ENCODE results near the gene NLK.
"Not testable (repeated sequence)": the region's sequence is repeated elsewhere in the genome, so short reads cannot be mapped to it uniquely, and the experiment has no call there.

Gene NLK

DNA sequence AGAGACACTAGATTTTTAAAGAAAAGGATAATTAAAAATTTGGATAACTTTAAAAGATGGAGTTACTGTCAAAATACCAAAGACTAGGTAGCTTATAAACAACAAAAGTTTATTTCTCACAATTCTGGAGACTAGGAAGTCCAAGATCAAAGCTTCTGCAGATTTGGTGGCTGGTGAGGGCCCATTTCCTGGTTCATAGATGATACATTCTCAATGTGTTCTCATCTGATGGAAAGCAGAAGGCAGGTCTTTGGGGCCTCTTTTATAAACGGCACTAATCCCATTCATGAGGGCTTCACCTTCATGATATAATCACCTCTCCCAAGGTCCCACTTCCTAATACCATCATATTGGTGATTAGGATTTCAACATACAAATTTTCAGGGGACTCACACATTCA is 33.7 kb downstream of the NLK start:
- DNase-seq = no peak

DNA sequence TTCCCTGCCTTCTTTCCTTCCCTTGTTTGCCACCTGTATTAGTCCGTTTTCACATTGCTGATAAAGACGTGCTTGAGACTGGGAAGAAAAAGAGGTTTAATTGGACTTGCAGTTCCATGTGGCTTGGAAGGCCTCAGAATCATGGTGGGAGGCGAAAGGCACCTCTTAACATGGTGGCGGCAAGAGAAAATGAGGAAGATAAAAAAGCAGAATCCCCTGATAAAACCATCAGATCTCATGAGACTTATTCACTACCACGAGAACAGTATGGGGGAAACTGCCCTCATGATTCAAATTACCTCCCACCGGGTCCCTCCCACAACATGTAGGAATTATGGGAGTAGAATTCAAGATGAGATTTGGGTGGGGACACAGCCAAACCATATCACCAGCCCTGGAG is 34.7 kb downstream of the NLK start:
- not testable (repeated sequence) for DNase-seq

DNA sequence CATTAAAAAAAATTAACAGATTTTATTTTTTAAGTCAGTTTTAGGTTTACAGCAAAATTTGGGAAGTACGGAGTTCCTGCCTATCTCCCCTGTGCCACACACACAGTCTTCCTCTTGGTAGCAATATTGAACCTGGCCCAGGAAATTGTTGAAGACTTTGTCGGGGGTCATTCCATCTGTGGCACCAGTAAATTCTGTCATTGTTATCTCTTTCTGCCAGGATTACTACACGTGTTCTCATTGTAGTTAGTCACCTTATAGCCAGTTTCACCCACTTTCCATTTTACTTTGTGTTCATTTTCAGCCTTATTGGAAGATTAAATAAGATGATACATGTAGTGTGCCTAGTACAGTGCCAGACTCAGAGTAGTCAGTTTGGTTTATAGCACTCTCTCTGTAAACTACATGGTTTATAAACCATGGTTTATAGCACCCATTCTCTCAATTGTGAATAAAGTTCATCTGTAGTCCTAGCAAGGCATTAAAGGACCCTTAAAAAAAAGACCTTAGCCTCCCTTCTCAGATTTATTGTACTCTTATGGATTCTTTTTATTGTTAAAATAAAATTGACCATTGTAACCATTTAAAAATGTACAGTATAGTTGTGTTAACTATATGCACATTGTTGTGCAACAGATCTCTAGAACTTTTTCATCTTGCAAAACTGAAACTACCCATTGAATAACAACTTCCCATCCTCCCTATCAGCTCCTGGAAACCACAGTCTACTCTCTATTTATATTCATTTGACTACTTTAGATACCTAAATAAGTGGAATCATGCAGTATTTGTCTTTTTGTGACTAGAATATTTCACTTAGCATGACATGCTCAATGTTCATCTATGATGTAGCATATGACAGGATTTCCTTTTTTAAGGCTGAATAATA is 36.1 kb downstream of the NLK start:
- DNase-seq = peak; percentile 6

DNA sequence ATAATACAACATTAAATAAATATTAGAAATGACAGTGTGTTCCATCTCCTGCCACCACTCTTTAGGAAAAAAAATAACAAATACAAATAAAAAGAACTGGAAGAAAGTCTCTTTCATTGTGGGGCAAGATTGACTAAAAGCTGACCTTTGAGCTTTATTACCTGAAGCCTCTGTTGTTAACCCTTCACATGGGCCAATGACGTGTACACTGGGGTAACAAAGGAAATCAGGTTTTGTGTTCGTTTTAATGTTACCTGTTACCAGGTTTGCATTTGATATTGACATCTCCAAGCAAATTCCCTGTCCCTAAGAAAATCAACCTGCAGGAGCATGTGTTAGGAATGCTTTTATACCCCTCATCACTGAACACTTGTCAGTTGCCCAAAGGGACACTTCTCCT is 39.0 kb downstream of the NLK start:
- no peak for DNase-seq

DNA sequence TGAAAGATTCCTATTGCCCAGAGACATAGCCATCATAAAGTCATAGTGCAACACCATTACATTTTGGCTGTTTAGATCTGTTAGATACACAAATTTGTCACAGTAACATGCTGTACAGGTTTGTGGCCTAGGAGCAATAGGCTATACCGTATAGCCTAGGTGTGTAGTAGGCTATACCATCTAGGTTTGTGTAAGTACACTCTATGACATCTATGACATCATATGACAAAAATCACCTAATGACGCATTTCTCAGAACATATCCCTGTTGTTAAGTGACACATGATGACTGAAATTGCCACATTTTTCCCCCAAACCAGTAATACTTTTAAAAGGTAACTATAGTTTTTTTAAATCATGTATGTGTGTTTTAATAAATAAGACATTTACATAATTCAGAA is 43.3 kb downstream of the NLK start:
- DNase-seq = no peak

DNA sequence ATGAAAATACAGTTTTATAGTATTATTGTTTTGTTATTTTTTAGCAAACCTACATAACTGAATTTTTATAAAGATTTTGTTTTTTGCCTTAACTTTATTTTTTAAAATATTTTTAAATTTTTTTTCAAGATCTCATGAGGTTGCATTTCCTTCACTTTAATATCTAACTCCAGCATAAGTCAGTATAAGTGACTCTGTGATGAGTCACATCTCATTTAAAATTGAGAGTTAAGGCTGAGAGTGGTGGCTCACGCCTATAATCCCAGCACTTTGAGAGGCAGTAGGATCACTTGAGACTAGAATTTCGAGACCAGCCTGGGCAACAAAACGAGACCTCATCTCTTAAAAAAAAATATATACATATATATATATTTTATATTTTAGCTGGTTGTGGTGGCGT is 44.0 kb downstream of the NLK start:
- no peak for DNase-seq

DNA sequence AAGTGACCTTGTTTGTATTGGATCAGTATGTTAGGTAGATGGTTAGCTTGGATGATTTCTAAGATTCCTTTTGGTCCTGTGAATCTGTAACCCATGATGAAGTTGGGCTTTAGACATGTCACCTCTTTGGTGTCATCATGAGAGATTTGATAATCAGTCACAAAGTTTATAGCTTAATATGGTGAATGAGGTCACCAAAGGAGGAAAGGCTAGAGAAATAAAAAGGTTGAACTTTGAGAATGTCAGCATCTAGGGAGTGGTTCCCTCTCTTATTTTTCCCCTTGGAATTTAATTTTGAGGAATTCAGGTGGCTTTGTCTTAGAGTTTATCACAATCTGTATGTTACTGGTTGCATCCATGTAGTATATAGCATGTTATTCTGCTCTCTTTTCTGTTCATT is 45.3 kb downstream of the NLK start:
- DNase-seq = no peak

DNA sequence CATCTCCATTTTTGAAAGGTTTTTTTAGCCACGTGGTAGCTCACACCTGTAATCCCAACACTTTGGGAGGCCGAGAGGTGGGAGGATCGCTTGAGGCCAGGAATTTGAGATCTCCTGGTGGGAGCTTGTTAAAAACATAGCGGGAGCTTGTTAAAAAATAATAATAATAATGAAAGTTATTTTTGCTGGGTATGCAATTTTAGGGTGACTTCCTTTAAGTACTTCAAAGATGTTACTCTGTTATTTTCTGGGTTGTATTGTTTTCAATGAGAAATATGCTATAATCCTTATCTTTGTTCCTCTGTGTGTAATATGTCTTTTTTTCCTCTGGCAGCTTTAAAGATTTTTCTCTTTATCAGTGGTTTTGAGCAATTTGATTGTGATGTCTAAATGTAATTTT is 48.1 kb downstream of the NLK start:
- no peak for DNase-seq

DNA sequence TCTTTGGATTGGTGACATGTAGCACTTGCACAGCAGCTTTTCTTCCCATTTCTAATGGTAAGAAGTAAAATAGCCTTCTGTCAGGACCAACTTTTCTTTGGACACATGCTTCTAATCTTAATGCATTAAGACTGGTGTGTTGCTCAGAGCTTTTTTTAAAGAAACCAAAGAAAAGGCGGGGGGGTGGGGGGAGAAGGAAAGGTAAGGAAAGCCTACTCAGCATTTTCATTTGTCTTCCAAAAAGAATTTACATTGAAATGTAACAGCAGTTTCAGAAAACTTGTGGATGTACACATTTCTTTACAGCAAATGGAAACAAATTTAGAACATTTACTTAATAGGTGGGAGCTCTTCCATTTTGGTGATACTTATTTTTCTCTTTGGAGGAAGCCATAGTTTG is 49.6 kb downstream of the NLK start:
- DNase-seq = no peak

DNA sequence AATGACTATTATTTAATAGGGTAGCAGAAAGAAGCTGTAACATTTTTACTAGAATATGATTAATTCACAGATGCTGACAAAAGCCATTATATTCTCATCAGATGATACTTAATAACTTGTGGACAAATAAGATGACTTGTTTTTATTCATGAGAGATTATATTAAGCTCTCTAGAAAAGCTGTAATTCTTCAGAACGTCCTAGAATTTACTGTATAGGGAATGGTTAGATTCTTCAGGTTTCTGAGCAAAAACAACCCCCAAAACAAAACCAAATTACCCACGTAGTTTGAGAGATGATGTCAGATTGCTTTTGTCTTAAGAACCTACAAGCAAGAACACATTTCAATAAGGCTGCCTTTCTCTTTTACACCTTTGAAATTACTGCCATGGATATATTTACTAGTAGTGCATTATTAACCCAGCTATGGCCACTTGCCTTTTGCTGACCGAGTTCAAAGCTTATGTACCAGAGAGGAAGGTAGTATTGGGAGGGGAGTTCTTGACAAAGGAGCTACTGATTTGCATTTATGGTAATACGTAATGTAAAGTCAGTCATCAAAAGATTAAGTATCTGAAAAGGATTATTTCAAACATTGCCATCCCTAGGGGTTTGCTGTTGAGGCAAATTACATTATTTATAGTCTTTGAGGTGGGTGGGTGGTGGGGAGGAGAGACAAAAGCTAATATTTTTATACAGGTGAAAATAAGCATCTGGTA is 51.7 kb downstream of the NLK start:
- DNase-seq = no peak

DNA sequence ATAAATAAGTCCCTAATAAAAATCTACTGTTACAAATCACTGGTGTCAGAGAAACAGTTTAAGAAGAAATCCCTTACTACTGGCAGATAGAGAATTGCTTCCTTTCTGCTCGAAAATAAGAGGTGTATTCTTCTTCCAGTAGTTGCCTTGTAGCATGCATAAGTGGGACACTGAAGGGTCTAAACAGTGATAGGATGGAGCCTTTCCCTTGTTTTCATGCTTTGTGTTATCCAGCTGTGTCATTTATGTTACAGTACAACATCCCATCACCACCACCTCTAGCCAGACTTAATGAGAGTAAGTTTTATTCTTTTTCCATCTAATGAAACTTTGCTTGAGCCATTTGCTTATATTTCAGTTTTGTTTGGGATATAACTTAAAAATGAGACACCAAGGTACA is 54.3 kb downstream of the NLK start:
- DNase-seq = no peak

DNA sequence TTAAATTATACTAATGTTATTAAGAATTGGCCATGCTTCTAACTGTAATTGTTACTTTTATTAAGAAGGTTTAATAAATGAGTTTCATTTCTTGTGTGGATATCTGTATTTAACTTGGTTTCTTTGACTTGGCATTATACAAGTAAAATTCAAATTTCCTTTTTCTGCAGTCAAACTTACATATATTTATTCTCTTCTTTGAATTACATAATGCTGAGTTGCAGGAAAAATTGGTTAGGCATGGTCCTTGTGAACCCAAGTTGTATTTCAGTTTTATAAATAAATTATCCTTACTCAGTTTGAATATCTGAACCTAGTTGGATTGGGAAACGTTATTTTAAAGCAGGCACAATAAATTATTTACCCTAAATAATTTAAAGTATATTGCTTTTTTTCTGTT is 54.8 kb downstream of the NLK start:
- DNase-seq = no peak

DNA sequence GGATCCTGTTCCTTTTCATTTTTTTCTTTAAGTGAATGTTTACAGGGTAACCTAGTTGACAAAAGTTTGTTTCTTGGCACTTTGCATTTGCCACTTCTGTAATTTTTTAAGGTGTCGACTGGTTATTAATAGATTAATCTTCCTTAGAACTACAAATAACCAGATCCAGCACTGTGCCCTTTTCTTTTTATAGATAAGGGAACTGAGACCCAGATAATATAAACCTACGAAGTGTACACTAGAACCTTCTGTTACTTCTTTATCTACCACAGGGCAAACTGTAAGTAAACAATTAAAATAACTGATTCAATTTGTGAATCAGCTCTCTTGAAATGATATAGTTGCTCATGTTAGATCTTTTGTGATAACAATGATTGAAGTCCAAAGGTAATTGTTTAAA is 55.4 kb downstream of the NLK start:
- no peak for DNase-seq

DNA sequence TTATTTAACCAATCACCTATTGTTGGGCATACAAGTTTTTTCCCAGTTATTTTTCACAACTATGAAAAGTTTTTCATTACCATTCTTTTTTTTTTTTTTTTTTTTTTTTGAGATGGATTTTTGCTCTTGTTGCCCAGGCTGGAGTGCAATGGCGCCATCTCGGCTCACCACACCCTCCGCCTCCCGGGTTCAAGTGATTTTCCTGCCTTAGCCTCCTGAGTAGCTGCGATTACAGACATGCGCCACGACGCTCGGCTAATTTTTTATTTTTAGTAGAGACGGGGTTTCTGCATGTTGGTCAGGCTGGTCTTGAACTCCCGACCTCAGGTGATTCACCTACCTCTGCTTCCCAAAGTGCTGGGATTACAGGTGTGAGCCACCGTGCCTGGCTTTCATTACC is 56.1 kb downstream of the NLK start:
- not testable (repeated sequence) for DNase-seq

DNA sequence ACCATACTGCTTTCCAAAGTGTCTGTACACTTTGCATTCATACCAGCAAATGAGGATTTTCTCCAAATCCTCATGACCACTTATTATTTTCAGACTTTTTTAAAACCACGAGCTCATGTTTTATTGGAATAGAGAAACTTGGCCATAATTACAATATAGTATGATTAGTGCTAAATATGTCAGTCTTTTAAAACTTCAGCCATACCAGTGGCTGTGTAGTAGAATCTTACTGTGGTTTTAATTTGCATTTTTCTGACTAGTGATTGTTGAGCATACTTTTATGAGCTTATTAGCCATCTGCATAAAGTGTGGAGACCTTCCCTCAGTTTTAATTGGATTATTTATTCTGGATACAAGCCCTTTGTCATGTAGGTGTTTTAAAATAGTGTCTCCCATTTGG is 57.8 kb downstream of the NLK start:
- DNase-seq = no peak

DNA sequence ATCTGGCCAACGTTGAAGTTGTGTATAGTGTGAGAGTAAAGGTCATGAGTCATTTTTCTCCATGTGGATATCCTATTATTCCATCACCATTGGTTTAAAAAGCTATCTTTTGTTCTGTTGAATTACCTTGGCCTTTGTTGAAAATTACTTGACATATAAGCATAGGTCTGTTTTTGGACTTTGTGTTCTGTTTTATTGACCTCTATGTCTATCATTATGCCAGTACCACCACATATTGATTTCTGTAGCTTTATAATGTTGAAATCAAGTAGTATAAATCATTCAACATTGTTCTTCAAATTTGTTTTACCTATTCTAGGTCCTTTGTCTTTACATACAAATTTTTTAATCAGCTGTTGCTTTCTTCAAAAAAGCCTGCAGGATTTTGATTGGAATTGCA is 58.5 kb downstream of the NLK start:
- DNase-seq = no peak

DNA sequence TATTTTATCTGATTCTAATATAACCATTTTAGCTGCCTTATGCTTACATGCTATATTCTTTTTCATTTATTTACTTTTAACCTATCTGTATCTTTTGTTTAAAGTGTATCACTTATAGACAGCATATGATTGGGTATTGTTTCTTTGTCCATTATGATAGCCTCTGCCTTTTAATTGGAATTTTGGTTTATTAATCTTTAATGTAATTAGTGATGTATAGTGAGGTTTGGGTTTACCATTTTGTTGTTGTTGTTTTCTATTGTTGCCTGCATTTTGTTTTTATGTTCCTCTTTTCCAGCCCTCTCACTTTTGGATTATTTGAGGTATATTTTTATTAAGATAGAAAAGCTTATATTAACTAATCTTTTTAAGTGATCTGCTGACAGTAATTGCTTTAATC is 59.4 kb downstream of the NLK start:
- DNase-seq = no peak

DNA sequence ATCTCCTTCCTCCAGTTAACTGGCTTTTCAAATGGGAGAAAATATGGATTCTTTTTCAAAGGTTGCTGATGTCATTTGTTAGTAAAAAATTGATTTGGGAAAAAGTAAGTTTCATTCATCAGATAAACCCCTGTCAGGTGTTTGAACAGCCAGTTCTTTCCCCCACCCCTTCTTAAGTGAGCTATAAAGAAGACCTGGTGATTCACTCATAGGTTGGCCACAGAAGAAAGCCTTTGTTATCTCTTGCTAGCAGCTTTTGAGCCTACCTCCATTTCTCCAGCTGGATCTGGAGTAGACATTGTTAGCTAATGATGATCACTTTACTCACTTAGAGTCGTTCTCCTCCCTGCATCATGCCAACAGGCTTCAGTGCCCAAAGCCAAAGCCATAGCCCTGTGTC is 63.0 kb downstream of the NLK start:
- no peak for DNase-seq

DNA sequence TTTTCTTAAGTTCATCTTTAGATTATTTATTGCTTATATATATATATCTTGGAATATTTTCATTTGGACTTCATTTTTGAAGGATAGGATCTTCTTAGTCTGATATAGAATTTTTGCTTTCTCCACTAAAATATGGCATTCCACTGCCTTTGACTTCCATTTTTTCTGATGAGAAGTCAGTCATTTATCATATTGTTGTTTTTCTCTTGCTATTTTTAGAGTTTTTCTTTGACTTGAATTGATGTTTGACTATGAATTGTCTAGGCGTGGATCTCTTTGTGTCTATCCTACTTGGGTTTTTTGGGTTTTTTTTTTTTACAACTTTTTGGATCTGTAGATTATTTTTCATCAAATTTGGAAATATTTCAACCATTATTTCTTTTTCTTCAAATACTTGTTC is 67.7 kb downstream of the NLK start:
- no peak for DNase-seq

DNA sequence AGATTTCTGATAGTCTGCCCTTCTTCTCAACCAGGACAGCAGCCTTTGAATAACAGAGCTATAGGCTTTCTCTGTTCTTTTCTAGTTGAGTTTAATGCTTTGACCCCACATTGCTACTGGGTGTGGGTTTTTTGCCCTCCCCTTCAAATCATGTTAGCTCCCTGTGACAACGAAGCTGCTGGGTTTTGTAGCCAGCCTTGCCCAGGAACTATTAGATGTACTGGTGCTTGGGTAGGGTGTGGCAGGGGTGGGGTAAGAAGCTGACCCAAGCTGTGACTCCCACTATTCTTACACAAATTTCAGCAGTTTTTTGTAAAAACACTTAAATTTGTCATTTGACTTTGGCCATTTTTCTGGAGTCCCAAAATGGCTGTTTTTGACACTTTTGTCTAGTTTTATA is 69.7 kb downstream of the NLK start:
- DNase-seq = no peak

DNA sequence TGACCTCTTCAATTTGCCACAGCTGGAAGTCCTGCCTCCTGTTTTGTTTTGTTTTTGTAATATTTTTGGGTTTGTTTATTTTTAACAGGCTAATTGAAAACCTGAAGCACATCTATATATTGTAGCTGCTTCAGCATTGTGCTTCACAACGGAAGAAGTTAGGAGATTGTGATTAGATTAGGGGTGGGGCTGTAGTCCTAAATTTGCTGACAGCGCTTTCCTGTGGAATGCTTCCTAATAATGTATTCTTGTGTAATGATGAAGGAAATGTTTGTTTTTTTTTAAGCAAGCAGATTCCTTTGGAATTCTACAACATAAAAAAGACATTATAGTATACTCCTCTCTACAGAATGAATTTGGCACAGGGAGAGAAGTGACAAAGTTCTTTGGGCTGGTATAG is 70.1 kb downstream of the NLK start:
- no peak for DNase-seq

DNA sequence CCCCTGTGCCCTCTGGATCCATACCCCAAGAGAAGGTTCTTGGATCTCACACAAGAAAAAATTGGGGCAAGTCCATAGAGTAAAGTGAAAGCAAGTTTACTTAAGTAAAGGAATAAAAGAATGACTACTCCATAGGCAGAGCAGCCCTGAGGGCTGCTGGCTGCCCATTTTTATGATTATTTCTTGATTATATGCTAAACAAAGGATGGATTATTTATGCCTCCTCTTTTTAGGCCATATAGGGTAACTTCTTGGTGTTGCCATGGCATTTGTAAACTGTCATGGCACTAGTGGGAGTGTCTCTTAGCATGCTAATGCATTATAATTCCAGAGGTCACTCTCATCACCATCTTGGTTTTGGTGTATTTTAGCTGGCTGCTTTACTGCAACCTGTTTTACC is 70.8 kb downstream of the NLK start:
- no peak for DNase-seq

DNA sequence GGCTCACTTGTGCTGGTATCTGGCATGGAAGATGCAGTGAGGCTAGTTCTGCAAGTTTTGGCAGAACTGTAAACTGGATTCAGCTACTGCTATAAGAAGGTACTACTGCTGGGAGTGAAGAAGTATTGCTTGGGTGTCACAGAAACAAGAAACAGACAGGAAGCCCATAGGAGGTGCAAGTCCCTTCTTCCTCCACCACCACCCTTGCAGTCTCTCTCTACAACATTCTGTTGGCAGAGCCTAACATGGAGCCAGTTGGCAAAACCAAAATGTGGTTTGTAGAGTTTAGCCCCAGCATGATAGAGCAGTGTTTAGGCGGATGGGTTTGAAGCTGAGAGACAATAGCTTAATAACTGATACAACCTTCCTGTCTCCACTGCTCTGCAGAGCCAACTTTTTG is 72.6 kb downstream of the NLK start:
- DNase-seq = no peak

DNA sequence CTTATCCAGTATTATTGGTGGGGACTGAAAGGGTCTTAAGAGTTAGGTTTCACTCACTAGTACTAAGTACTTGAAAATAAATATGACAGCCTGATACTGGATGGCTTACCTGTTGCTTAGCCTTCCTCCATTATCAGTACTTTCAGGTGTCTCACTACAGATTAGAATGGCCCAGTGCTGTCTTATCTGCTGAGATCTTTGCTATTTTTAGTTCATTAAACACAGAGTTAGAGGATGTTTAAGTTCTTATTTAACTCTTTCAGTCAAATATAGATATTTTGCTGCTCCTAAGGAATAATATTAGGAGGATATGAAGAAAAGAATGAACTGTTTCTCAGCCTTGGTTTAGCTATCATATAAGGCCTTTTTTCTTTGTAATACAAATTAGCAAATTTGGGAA is 74.8 kb downstream of the NLK start:
- DNase-seq = no peak

DNA sequence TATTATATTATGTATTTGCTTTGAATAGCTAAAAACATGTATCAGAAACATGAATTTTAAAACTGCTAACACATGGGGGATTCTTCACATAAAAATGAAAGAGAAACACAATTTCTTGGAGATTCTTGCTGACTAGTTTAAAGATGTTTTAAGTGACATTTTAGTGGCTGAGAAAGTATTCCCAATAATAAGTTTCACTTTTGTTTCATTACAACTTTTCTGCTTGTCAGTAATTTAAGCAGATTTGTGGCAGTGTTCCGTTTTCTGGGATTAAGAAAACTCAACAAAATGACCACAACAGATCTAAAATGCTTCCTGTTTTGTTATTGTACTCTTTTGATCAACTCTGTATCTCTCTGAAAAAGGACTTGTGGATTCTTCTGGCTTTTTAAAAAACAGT is 75.9 kb downstream of the NLK start:
- peak; percentile 0 for DNase-seq
